HG03469 (cell line): ENCODE results near the gene XRCC1.

Source experiments
- ATAC-seq: cut with Tn5 transposase; IDR thresholded peaks from one replicate; pipeline ENCODE4 v1.9.1; 2021; ENCODE audit warnings: mild to moderate bottlenecking, moderate library complexity, moderate number of reproducible peaks; ENCODE audit not compliant: unreplicated experiment

The XRCC1 gene

DNA sequence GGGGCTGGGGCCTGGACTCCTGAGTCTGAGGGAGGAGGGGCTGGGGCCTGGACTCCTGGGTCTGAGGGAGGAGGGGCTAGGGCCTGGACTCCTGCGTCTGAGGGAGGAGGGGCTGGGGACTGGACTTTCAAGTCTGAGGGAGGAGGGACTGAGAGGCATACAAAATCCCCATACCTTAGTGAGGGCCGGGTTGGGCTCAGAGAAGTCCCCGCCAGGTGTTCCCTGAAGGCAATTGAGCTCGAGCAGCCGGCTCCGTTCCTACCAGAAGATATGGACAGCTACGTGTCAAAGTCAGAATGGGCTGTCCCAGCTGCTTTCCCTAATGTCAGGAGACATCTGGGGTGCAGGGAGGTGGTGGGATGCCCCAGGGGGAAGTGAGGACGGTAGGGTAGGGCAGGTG, 80.2 kb downstream of the XRCC1 start:
- ATAC-seq = no peak
